MM.1S (cell line): ENCODE results near the gene TMEM116.

Experiments
- CTCF ChIP-seq: fragments of 300-600 bp; sonication (generic); IDR thresholded peaks from 2 replicates; pipeline ENCODE4 v1.5.1; 2016; ENCODE audit warnings: antibody characterized with exemption, low read length, mixed read lengths
- EZH2 ChIP-seq: fragments of 300-600 bp; sonication (generic); optimal IDR thresholded peaks from 2 replicates; pipeline ENCODE3; 2017; ENCODE audit warnings: low read depth, mild to moderate bottlenecking, antibody characterized with exemption, low read length, mixed read lengths
- EZH2phosphoT487 ChIP-seq: fragments of 300-600 bp; sonication (generic); IDR thresholded peaks from 2 replicates; pipeline ENCODE4 v1.6.1; 2018; ENCODE audit warnings: antibody characterized with exemption, low read length

GRCh38 chr12:111991535-111991934 lies 21.4 kb downstream of the TMEM116 start:
- TF ChIP-seq EZH2 = no peak
- no peak for TF ChIP-seq CTCF
- TF ChIP-seq EZH2phosphoT487 = no peak
